ENCODE data around the gene RNF4. TPM values are rescaled to one million over a fixed set of nuclear protein-coding genes. Genes with fewer than 3 reads are reported as not detected.
A peak's percentile ranks its signal among the peaks of the same experiment; 100 is the strongest.

RNF4 gene
- polyA plus RNA-seq, 3 donors from 2014 or later, result 48.0 to 116 (median 48.2) TPM

GRCh38 chr4:2480649-2481048 is 11.7 kb downstream of the RNF4 start:
- Mint-ChIP-seq H3K4me3 (peak overlapping the region; percentile 8 to 53 (median 19)), H3K36me3 (peaks cover 0 to 4% (median 0%) of the 10 kb centered on the region in 3 donors)

GRCh38 chr4:2482192-2482591 is 13.3 kb downstream of the RNF4 start:
- Mint-ChIP-seq H3K4me1 (peaks cover 96 to 97% of the 10 kb centered on the region in 2 donors), H3K27me3 (ENCODE audit: low read depth in 3 of 3) (peaks cover 2 to 3% (median 2%) of the 10 kb centered on the region in 3 donors), H3K36me3 (no peaks in the 10 kb centered on the region), H3K27ac (peak overlapping the region in 4 of 6 donors; percentile 72 to 86 (median 78)), H3K4me3 (peak overlapping the region in 2 of 5 donors; percentile 38 to 69), H3K9me3 (no peaks in the 10 kb centered on the region)
- DNase-seq, result no peak

More at GRCh38 chr4:2480649-2481048, 11.7 kb downstream of the RNF4 start:
- DNase-seq, result no peak
- Mint-ChIP-seq H3K27ac (peak overlapping the region in 5 of 6 donors; percentile 49 to 88 (median 71)), H3K4me1 (peaks cover 93 to 97% of the 10 kb centered on the region in 2 donors), H3K9me3 (no peaks in the 10 kb centered on the region), H3K27me3 (ENCODE audit: low read depth in 3 of 3) (peaks cover 2 to 3% (median 2%) of the 10 kb centered on the region in 3 donors)

GRCh38 chr4:2482693-2483092 is 13.8 kb downstream of the RNF4 start:
- no peak for DNase-seq
- Mint-ChIP-seq H3K4me3 (peak overlapping the region in 4 of 5 donors; percentile 27 to 69 (median 44)), H3K4me1 (peaks cover 96 to 97% of the 10 kb centered on the region in 2 donors), H3K27ac (peak overlapping the region; percentile 67 to 86 (median 82)), H3K36me3 (no peaks in the 10 kb centered on the region), H3K27me3 (ENCODE audit: low read depth in 3 of 3) (peaks cover 2 to 3% (median 2%) of the 10 kb centered on the region in 3 donors), H3K9me3 (no peaks in the 10 kb centered on the region)

GRCh38 chr4:2483237-2483636 is 14.3 kb downstream of the RNF4 start:
- no peak for DNase-seq
- peak overlapping the region in 4 of 5 donors; percentile 20 to 69 (median 44) for H3K4me3 Mint-ChIP-seq
- no peaks in the 10 kb centered on the region for H3K9me3 Mint-ChIP-seq
- peaks cover 96 to 97% of the 10 kb centered on the region in 2 donors for H3K4me1 Mint-ChIP-seq
- H3K36me3 Mint-ChIP-seq, result no peaks in the 10 kb centered on the region
- H3K27ac Mint-ChIP-seq, result peak overlapping the region in 5 of 6 donors; percentile 10 to 76 (median 64)
- H3K27me3 Mint-ChIP-seq (ENCODE audit: low read depth in 3 of 3), result peaks cover 2 to 3% (median 2%) of the 10 kb centered on the region in 3 donors

- Mint-ChIP-seq H3K27ac (peak overlapping the region; percentile 78 to 94 (median 88)), H3K4me1 (peaks cover 92 to 93% of the 10 kb centered on the region in 2 donors), H3K9me3 (no peaks in the 10 kb centered on the region), H3K27me3 (ENCODE audit: low read depth in 3 of 3) (peaks cover 2 to 3% (median 2%) of the 10 kb centered on the region in 3 donors), H3K36me3 (no peaks in the 10 kb centered on the region), H3K4me3 (peak overlapping the region; percentile 31 to 87 (median 64))
- DNase-seq, result no peak
Measured at GRCh38 chr4:2484185-2484584, 15.3 kb downstream of the RNF4 start.

- peak; percentile 50 to 64 (median 63) for DNase-seq
- Mint-ChIP-seq H3K36me3 (peaks cover 0 to 4% (median under 1%) of the 10 kb centered on the region in 3 donors), H3K9me3 (no peaks in the 10 kb centered on the region), H3K27ac (peak overlapping the region; percentile 78 to 94 (median 88)), H3K27me3 (ENCODE audit: low read depth in 3 of 3) (peaks cover 2 to 4% (median 3%) of the 10 kb centered on the region in 3 donors), H3K4me3 (peak overlapping the region; percentile 64 to 87 (median 81)), H3K4me1 (peaks cover 92 to 93% of the 10 kb centered on the region in 2 donors)
Measured at GRCh38 chr4:2484993-2485392, 16.1 kb downstream of the RNF4 start.

- H3K4me1 Mint-ChIP-seq, result peaks cover 88 to 93% of the 10 kb centered on the region in 2 donors
- H3K9me3 Mint-ChIP-seq, result no peaks in the 10 kb centered on the region
- peaks cover 2 to 5% (median 4%) of the 10 kb centered on the region in 3 donors for H3K27me3 Mint-ChIP-seq (ENCODE audit: low read depth in 3 of 3)
- no peak for DNase-seq
- H3K27ac Mint-ChIP-seq, result peak overlapping the region; percentile 78 to 94 (median 86)
- H3K4me3 Mint-ChIP-seq, result peak overlapping the region; percentile 64 to 87 (median 81)
- peaks cover 8 to 14% (median 10%) of the 10 kb centered on the region in 3 donors for H3K36me3 Mint-ChIP-seq
Measured at GRCh38 chr4:2485956-2486355, 17.1 kb downstream of the RNF4 start.

- no peak for DNase-seq
- Mint-ChIP-seq H3K36me3 (peaks cover 8 to 16% (median 12%) of the 10 kb centered on the region in 3 donors), H3K27ac (peak overlapping the region; percentile 75 to 94 (median 86)), H3K27me3 (ENCODE audit: low read depth in 3 of 3) (peaks cover 2 to 4% (median 4%) of the 10 kb centered on the region in 3 donors), H3K4me3 (peak overlapping the region in 4 of 5 donors; percentile 38 to 74 (median 56)), H3K9me3 (no peaks in the 10 kb centered on the region), H3K4me1 (peaks cover 77 to 86% of the 10 kb centered on the region in 2 donors)
Measured at GRCh38 chr4:2486981-2487380, 18.1 kb downstream of the RNF4 start.

GRCh38 chr4:2487632-2488031 is 18.7 kb downstream of the RNF4 start:
- Mint-ChIP-seq H3K4me1 (peaks cover 75 to 84% of the 10 kb centered on the region in 2 donors), H3K27ac (peak overlapping the region; percentile 60 to 86 (median 80)), H3K27me3 (ENCODE audit: low read depth in 3 of 3) (peaks cover 0 to 5% (median 4%) of the 10 kb centered on the region in 3 donors), H3K9me3 (no peaks in the 10 kb centered on the region), H3K36me3 (peaks cover 8 to 19% (median 15%) of the 10 kb centered on the region in 3 donors), H3K4me3 (peak overlapping the region; percentile 9 to 67 (median 51))
- peak; percentile 12 to 28 (median 19) for DNase-seq

- peak overlapping the region in 4 of 6 donors; percentile 34 to 78 (median 55) for H3K27ac Mint-ChIP-seq
- H3K27me3 Mint-ChIP-seq (ENCODE audit: low read depth in 3 of 3), result peaks cover 3 to 6% (median 4%) of the 10 kb centered on the region in 3 donors
- peaks cover 11 to 26% (median 20%) of the 10 kb centered on the region in 3 donors for H3K36me3 Mint-ChIP-seq
- no peak overlapping the region for H3K4me3 Mint-ChIP-seq
- H3K9me3 Mint-ChIP-seq, result no peaks in the 10 kb centered on the region
- H3K4me1 Mint-ChIP-seq, result peaks cover 67 to 78% of the 10 kb centered on the region in 2 donors
- no peak for DNase-seq
Measured at GRCh38 chr4:2489081-2489805, 20.3 kb downstream of the RNF4 start.

- peaks cover 11 to 26% (median 20%) of the 10 kb centered on the region in 3 donors for H3K36me3 Mint-ChIP-seq
- no peak overlapping the region for H3K4me3 Mint-ChIP-seq
- H3K27ac Mint-ChIP-seq, result peak overlapping the region in 5 of 6 donors; percentile 1 to 78 (median 40)
- H3K27me3 Mint-ChIP-seq (ENCODE audit: low read depth in 3 of 3), result peaks cover 4 to 6% (median 4%) of the 10 kb centered on the region in 3 donors
- peaks cover 60 to 71% of the 10 kb centered on the region in 2 donors for H3K4me1 Mint-ChIP-seq
- H3K9me3 Mint-ChIP-seq, result no peaks in the 10 kb centered on the region
- no peak for DNase-seq
Measured at GRCh38 chr4:2489841-2490552, 21.1 kb downstream of the RNF4 start.

- Mint-ChIP-seq H3K9me3 (no peaks in the 10 kb centered on the region), H3K4me3 (no peak overlapping the region), H3K27me3 (ENCODE audit: low read depth in 3 of 3) (peaks cover 4 to 9% (median 4%) of the 10 kb centered on the region in 3 donors), H3K4me1 (peaks cover 34 to 65% of the 10 kb centered on the region in 2 donors), H3K36me3 (peaks cover 11 to 40% (median 20%) of the 10 kb centered on the region in 3 donors), H3K27ac (peak overlapping the region in 4 of 6 donors; percentile 41 to 65 (median 57))
- DNase-seq, result no peak
Measured at GRCh38 chr4:2492970-2493369, 24.1 kb downstream of the RNF4 start.

GRCh38 chr4:2494992-2495391 is 26.1 kb downstream of the RNF4 start:
- Mint-ChIP-seq H3K27ac (peak overlapping the region in 1 of 6 donors; percentile 72), H3K27me3 (ENCODE audit: low read depth in 3 of 3) (peaks cover 4 to 7% (median 4%) of the 10 kb centered on the region in 3 donors), H3K4me3 (no peak overlapping the region), H3K9me3 (no peaks in the 10 kb centered on the region), H3K4me1 (peaks cover 18 to 48% of the 10 kb centered on the region in 2 donors), H3K36me3 (peaks cover 11 to 42% (median 19%) of the 10 kb centered on the region in 3 donors)
- DNase-seq, result no peak

All from immature natural killer cell (primary cell).